Midbrain (tissue), 1 donor: Measurements from ENCODE around the gene GAK.
A peak's percentile ranks its signal among the peaks of the same experiment; 100 is the strongest.
"Not testable (repeated sequence)": the region's sequence is repeated elsewhere in the genome, so short reads cannot be mapped to it uniquely, and the experiment has no call there.

Source experiments
- DNase-seq: peaks from one replicate; lab custom pipeline; 2025; lab: John Stamatoyannopoulos, UW

The GAK gene

GRCh38 chr4:931960-932712 is at the start of gene GAK, which contains the start of gene TMEM175:
TSS of gene GAK (minus strand) at chr4:932316. CDS start at chr4:932187, 129 bp downstream.
TSS of gene TMEM175 (plus strand) at chr4:932460. CDS start at chr4:947740, 15,280 bp downstream.
- peak; percentile 95 for DNase-seq

DNA sequence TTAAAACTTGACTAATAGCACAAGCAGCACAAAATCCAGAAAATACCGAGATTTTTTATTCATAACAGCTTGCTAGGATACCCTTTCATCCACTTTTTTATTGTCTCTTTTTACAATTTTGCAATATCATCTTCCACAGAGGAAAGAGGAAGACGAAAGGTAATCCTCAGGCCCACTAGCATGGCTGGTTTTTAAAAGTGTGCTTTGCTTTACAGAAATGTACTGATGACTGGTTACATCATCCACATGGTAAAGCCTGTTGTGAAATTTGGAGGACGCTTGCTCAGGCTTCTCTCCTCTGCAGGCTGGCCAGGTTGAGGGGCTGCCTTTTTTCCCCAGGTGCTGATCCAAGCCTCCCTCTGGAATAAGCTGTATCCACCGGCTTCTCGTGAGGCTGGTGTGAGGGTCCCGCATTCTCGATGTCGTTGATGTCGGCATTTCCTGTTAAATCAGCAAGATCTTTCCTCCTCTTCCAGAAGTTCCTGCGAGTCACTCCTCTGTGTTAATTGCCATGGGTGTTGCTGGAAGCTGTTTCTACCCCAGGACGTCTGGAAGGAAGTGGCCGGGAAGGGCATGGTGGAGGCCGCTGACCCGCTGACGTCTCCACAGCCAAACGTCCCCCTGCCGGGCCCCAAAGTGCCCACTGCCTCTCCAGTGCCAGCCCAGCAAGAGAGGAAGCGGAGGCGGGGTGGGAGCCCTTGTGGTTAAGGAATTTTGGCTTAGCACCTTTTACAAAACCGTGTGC is 47.0 kb upstream of the GAK start:
- DNase-seq: no peak

- DNase-seq: not testable (repeated sequence)
These were observed 43.9 kb upstream of the GAK start for GRCh38 chr4:976016-976415.

DNA sequence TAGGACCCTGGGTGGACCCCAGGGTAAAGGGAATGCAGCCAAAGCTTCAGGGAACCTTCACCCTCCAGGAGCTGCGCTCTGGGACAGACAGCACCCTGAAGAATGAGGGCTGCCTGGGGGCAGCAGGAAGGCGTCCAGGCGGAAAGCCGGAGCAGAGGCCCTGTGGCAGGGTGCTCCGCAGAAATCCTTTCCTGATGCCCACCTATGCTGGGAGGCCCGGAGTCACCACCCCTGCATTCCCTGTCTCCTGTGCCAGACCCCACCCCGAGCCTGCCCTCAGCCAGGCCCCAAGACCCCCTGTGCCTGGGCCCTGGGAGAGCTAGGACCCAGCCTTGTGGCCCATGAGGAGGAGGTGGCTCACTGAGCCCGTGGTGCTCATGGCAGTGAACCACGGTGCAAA is 42.6 kb upstream of the GAK start:
- no peak for DNase-seq

GRCh38 chr4:973431-974397 is 41.6 kb upstream of the GAK start, which contains the start of gene DGKQ:
TSS of gene DGKQ (minus strand) at chr4:973569. CDS start at chr4:973482, 87 bp downstream.
- peak; percentile 89 for DNase-seq

- DNase-seq: no peak
These were observed 40.7 kb upstream of the GAK start for GRCh38 chr4:972651-973424.

- no peak for DNase-seq
These were observed 39.8 kb upstream of the GAK start for GRCh38 chr4:971666-972500.

DNA sequence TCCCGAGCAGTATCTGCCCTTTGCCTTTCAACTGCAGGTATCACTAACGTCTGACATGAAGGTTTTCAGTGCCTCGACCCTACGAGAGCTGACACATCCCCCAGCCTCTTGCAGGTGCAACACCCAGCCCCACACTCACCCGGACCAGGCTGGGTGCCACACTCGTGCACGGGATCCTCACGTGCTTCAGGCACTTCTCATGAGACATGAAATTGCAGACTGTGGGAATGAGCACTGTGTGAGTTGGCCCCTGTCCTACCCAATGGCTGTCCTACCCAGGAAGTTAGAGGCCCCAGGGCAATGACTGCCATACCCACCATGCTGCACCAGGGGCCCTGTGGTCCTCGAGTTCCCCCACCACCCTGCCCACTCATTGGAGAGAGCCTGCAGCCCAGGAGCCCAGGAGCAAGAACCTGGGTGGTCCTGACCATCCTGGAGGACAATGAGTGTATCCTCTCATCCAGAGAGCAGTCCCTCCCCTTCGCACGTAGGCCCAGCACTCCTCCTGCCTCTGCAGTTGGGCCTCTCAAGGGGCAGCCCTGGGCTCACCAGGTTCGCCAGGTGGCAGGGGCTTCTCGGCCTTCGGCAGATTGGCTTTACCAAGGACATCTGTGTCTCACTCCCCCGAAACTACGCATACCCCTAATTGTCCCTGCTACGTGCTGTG is 38.9 kb upstream of the GAK start:
- no peak for DNase-seq

DNA sequence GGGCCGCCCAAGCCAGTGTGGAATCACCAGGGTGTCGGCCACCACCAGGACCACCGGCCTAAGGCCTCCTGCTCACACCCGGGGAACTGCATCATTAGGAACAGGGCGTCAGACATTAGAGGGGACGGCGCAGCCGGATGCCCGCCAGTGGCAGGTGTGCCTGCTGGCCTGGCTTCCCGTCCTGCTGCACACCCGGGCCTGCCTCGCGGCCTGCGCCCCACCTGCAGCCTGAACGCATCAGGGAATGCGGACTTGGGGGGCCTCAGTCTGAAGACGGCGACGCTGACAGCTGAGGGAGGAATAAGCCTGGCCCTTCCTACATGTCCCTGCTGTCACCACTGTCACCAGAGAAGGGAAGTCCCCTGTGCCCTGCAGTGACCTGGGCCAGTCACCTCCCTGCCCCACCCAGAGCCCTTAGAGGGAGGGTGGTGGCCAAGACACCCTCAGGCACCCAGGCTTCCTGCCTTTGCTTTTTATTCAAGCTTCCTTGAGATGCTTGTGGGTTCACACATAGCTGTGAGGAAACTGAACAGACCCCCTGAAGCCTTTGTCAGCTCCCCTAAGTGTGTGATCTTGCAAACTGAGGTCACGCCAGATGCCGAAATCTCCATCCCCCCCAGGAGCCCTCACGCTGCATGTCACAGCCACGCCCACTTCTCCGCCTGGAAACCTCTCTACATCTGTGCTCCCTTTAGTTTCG is 38.1 kb upstream of the GAK start:
- no peak for DNase-seq

GRCh38 chr4:968621-969394 is 36.7 kb upstream of the GAK start:
- DNase-seq: no peak

GRCh38 chr4:968221-968620 is 36.1 kb upstream of the GAK start:
- no peak for DNase-seq

DNA sequence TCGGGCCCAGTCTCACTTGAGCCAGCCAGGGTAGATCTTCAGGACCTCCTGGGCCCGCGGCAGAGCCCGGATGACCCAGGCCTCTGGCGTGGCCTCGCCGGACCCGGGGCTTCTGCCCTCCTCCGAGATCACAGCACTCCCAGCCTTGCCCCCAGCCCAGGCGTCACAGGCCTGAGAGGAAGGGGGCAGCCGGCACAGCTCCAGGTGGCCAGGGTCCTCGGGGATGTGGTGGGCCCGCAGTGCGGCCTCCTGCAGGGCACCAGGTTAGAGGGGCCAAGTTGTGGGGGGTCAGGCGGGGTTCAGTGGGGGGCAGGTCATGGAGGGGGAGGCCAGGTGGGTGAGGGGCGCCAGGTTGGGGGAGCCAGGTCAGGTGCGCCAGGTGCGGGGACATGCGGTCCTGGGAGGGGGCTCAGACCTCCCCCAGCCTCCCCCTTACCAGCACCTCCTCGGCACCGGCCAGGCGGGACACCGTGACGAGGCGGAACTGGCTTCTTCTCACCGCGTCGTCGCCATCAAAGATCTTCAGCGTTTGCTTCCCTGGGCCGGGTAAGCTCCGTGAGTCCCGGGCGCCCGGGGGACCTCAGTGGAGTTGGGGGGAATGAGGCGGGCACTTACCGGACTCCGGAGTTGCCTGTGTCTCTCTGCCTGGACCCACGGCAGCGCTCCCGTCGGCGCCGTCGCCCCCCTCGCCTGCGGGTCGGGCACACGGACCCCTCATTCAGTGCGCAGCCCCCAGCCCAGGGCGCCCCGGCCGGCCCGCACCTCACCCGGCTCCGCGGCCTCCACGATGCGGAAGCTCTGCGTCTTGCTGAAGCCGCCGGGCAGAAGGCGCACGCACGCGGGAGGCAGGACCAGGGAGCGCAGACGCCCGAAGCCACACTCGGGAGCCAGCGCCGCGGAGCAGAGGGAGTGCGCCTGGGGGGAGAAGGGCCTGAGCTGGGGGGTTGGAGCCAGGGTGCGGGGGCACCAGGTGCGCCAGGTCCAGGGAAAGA is 35.3 kb upstream of the GAK start:
- no peak for DNase-seq

- DNase-seq: no peak
These were observed 34.4 kb upstream of the GAK start for GRCh38 chr4:966266-967112.

GRCh38 chr4:965766-966134 is 33.6 kb upstream of the GAK start:
- no peak for DNase-seq

DNA sequence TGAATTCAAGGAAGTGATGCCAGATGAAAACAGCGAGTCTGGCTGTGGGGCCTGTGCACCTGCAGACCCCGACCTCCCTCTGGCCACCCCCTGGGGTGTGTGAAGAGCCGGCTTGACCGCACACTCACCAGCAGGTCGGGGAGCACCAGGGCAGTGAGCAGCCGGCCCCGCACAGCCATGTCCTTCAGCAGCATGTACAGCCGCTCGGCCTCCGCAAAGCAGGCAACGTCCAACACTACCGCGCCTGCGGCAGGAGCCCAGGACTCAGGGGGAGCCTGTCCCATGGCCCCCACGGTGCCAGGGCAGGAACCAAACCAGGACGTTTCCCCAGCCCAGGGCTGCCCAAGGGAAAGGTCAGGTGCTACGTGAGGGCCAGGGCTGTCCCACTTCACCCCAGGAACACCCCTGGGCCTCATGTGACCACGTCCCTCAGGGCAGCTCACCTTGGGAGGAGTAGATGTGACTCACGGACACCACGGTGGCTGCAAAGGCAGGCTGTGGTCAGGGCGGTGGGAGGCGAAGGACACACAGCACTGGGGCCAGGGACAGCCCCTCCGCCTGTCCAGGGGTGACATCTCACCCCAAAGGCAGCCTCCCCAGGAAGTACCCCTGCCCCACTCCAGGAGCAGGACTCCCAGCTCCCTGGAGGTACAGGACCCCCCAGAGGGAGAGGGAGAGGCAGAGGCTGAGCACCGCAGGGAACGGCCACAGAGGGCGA is 33.1 kb upstream of the GAK start:
- no peak for DNase-seq
